Dermis microvascular lymphatic vessel endothelial cell (primary cell): Measurements from ENCODE around the gene SCN1B. TPM values are rescaled to one million over a fixed set of nuclear protein-coding genes. Genes with fewer than 3 reads are reported as not detected.
"Not testable (repeated sequence)": the region's sequence is repeated elsewhere in the genome, so short reads cannot be mapped to it uniquely, and the experiment has no call there.

Source experiments
- DNase-seq, 2 donors: peaks; one replicate each; pipeline versions ENCODE4 v3.0.0 to v3.0.0-alpha.2; 2010; ENCODE audit warnings: low read depth in 2 of 2
- total RNA-seq: library from RNA; depleted of rRNA; stranded (reverse); fragments of >200 nt; gene quantifications from 2 replicates; pipeline ENCODE4 v1.2.1, GENCODE V29; 2014

The SCN1B gene
- total RNA-seq = 5.0 and 5.2 TPM in 2 replicates

- peak in 1 of 2 donors; percentile 74 for DNase-seq
Measured at GRCh38 chr19:35030257-35031071, at the start of gene SCN1B. SCN1B (plus strand) TSS chr19:35030470; CDS start chr19:35030821, 351 bp downstream.

GRCh38 chr19:34982275-34982674 lies 48.0 kb upstream of the SCN1B start:
- no peak for DNase-seq

DNA sequence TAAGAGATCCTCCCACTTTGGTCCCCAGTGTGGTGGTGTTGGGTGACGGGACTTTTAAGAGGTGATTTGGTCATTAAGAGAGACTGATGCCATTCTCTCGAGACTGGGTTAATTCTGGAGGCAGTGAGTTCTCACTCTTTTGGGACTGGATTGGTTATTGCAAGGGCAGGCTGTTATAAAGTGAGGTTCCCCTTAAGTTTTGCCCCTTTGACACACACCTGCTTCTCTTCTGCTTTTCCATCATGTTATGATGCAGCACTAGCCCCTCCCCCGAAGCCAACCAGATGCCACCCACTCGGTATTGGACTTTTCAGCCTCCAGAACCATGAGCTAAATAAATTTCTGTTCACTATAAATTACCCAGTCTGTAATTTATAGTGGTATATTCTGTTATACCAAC lies 46.5 kb upstream of the SCN1B start:
- no peak for DNase-seq

DNA sequence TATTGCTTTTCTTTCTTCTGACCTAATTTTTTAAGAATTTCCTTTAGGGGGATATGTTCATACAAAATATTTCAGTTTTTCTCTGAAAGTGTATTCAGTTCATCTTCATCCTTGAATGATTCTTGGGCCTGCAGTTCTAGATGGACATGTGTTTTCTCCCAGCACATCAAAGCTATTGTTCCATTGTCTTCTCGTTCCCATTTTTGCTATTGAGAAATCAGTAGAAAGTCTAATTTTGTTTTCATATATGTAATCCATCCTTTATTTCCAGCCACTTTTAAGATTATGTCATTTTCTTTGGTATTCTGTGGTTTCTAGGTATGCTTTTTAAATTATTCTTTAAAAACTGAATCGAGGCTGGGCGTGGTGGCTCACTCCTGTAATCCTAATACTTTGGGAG lies 46.0 kb upstream of the SCN1B start:
- DNase-seq = no peak

DNA sequence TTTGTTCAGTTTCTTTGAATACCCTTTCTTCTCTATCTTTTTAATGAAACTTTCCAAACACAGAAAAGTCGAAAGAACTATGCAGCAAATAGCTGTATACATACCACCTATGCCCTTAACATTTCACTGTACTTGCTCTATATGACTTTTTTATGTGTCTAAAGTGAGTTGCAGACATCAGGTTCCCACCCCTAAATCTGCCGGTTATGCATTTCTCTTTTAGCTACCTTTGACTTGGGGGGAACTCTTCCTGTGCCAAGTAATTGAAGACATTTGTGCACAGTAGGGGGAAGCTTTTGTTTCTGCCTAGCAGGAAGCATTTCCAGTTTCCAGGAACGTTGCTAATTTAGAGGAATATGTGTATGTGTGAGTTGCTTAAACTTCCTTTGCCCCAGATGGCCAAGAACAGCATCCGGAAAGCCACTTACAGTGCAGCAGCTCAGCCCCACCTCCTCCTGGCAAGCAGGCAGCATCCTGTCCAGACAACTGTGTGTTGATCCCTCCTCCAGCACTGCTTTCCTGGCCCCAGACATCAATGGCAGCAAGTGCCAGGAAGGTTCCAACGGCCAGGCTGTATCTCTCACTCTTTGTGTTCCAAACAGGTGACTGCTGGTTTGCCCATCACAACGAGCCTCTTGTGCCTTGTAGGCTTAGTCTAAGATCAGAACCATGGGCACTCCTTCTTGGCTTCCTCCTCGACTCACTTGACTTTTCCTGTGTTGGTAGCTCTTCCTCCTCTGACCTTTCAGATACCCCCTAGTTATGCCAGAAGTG lies 44.8 kb upstream of the SCN1B start:
- peak in 1 of 2 donors; percentile 85 for DNase-seq

DNA sequence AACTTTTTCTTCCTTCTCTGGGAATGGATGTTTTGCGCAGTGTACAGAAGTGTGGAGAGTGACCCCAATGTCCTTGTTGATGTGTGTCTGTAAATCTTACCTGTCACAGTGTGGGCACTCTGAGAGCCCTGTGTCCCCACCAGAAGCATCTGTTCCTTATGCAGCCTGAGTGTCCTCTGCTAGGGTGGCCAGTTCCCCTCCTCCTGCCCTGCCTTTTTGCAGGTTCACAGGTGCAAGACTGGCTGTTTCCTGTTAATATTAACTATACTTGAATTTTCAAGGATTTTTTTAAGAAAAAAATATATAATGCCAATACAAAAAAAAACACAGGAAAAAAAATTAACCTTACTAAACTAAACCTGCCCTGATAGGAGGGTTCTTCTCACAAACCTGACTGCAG lies 42.2 kb upstream of the SCN1B start:
- no peak for DNase-seq

- DNase-seq = no peak
Measured at GRCh38 chr19:34989298-34989697, 41.0 kb upstream of the SCN1B start.

DNA sequence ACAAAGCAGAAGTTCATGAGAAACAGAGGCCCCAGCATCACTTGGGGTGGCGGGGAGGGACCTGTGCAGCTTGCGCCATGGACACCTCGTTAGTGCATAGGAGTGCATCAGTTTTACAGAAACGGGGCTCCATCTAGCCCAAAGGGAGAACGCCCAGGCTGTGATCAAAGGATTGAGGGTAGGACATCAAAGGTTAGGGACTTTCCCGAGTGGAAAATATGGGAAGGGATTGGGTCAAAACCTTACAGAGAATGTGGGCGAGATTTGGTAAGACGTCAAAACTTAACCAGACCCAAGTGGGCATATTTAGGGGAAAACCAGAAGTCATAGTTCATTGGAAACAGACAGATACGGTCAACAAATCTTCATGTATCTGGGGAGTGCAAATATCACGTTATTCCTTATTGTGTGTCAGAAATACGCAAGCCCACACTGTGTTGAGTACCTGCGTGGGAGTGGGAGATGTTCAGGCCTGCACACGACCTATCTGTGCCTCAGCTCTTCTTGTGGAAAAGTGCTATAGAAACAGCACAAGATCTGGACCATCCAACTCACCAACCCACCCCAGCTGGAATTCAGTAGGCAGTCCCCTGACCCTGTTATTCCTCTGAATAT lies 39.6 kb upstream of the SCN1B start:
- no peak for DNase-seq

DNA sequence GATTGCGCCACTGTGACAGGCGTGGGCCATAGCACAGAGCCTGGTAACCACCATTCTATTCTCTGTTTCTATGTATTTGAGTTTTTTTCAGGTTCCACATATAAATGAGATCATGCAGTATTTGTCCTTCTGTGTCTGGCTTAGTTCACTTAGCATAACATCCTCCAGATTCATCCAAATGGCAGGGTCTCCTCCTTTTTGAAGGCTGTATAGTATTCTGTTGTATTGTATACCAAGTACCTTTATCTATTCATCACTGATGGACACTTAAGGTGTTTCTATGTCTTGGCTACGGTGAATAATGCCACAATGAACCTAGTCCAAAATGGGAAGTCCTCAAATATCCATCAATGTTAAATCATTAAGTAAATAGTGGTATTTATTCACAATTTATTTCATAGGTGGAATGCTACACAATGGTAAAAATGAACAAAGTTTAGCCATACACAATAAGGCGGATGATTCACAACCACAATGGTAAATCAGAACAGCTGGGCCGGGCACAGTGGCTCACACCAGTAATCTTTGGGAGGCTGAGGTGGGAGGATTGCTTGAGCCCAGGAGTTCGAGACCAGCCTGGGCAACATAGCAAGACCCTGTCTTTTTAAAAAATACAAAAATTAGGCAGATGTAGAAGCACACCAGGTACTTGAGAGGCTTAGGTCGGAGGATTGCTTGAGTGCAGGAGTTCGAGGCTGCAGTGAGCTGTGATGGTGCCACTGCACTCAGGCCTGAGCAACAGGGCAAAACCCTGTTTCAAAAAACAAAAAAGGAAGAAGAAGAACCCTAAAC lies 38.5 kb upstream of the SCN1B start:
- DNase-seq = no peak

- not testable (repeated sequence) for DNase-seq
Measured at GRCh38 chr19:34992582-34992981, 37.7 kb upstream of the SCN1B start.

DNA sequence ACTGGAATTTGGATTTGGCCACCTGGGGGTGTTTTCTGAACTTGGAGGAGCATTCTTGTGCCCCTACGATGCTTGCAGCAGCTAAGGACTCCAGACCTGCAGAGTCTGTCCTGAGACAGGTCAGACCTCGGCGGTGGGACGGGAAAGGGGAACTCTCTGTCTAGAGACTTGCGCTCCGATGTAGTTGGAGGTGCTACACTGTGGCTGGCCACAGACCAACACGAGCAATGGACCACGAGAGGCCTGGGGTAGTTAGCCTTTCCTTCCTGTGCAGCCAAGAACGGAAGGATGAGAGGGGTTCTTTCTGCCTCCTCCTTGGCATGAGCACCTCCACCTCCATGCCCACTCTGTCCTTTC lies 36.0 kb upstream of the SCN1B start:
- no peak for DNase-seq

- DNase-seq = peak; percentile 52 to 81
Measured at GRCh38 chr19:34994643-34995541, 35.4 kb upstream of the SCN1B start.

DNA sequence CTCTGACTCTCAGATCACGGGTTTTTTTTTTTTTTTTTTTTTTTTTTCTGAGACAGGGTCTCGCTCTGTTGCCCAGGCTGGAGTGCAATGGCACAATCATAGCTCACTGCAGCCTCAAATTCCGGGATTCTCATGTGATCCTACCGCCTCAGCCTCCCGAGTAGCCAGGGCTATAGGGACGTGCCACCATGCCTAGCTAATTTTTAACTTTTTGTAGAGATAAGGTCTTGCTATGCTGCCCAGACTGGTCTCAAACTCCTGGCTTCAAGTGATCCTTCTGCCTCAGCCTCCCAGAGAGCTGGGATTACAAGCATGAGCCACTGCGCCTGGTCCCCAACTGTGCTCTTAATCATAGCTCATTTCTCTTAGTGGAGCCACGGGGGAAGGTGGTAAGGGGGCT lies 34.7 kb upstream of the SCN1B start:
- no peak for DNase-seq

DNA sequence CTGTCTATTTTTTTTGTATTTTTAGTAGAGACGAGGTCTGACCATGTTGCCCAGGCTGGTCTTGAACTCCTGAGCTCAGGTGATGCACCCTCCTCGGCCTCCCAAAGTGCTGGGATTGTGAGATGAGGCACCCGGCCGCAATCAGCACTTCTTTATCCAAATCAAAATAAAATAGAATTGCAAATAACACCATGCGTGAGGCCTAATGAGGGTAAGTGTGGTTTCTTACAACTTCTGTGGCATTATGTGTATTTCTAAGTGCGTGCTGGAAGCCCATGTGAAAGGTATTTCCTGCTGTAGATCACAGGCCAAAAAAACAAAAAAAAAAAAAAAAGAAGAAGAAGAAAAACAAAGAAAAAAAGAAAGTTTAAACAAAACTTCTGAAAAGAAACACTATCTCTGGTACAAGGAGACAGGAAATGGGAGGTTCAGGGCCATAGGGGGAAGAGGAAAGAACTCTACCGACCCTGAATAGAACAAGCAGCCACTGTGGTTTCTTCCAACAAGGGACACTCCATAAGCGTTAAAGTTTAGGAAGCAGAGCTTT lies 33.1 kb upstream of the SCN1B start:
- peak in 1 of 2 donors; percentile 73 for DNase-seq

- not testable (repeated sequence) for DNase-seq
Measured at GRCh38 chr19:34998224-34998623, 32.0 kb upstream of the SCN1B start.

DNA sequence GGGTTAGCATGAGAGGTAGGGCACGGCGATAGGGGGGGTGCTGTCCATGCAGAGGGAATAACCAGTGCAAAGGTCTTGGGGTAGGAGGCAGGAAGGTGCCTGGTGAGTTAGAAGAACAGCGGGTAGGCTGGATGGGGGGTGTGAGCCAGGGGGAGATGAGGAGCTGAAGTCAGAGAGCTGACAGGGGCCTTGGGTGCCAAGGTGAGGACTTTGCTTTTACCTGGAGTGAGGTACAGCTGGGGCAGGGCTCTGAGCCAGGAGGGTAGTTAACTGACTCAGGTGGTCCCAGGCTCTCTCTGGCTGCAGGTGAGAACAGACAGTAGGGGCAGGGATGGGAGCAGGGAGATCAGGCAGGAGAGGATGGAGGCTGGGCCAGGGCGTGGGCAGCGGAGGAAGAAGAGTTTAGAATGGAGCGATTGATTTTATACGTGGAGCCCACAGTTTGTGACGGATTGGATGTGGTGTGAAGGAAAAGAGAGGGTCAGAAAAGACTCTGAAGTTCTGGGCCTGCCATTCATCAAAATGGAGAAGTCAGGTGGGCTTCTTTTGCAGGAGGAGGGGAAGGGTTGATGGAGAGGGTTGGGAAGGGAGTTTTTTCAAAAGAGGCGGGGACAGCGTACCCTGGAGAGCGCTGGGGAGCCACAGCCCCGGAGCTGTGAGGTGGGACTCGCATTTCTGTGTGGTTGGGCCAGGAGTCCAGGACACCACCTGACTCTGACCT lies 31.3 kb upstream of the SCN1B start:
- no peak for DNase-seq

- peak in 1 of 2 donors; percentile 87 for DNase-seq
Measured at GRCh38 chr19:34999498-35000337, 30.6 kb upstream of the SCN1B start, which contains the start of gene GRAMD1A. GRAMD1A (plus strand) TSS chr19:35000323; CDS start chr19:35000479, 156 bp downstream.

GRCh38 chr19:35000338-35000646 lies 30.0 kb upstream of the SCN1B start:
- DNase-seq = no peak
